NCI-H524 (cell line): ENCODE data around the gene PRSS1.
"Not testable (repeated sequence)": the region's sequence is repeated elsewhere in the genome, so short reads cannot be mapped to it uniquely, and the experiment has no call there.

Experiments
- DNase-seq, 2 experiments: peaks; one replicate each; lab custom pipeline; 2025; lab: John Stamatoyannopoulos, UW

The PRSS1 gene

GRCh38 chr7:142749218-142749993 lies at the start of gene PRSS1:
TSS of gene PRSS1 (plus strand) at chr7:142749472. CDS start at chr7:142749485, 13 bp downstream.
- DNase-seq: no peak

- peak in 1 of 2 experiments; percentile 50 for DNase-seq
Observed at GRCh38 chr7:142700935-142701334, 48.3 kb upstream of the PRSS1 start.

- DNase-seq: no peak
Observed at GRCh38 chr7:142703655-142704305, 45.5 kb upstream of the PRSS1 start.

GRCh38 chr7:142708726-142709125 lies 40.5 kb upstream of the PRSS1 start:
- DNase-seq: not testable (repeated sequence)

- DNase-seq: no peak
Observed at GRCh38 chr7:142709921-142710320, 39.4 kb upstream of the PRSS1 start.

- DNase-seq: no peak
Observed at GRCh38 chr7:142711196-142711595, 38.1 kb upstream of the PRSS1 start.

- DNase-seq: peak; percentile 2 to 69
Observed at GRCh38 chr7:142711746-142712616, 37.3 kb upstream of the PRSS1 start.

- DNase-seq: no peak
Observed at GRCh38 chr7:142712617-142712957, 36.7 kb upstream of the PRSS1 start.

GRCh38 chr7:142714375-142714774 lies 34.9 kb upstream of the PRSS1 start:
- DNase-seq: no peak

GRCh38 chr7:142716596-142716995 lies 32.7 kb upstream of the PRSS1 start:
- no peak for DNase-seq

GRCh38 chr7:142717453-142717852 lies 31.8 kb upstream of the PRSS1 start:
- no peak for DNase-seq

GRCh38 chr7:142718313-142718712 lies 31.0 kb upstream of the PRSS1 start:
- DNase-seq: no peak

- no peak for DNase-seq
Observed at GRCh38 chr7:142720172-142720773, 29.0 kb upstream of the PRSS1 start.

GRCh38 chr7:142720986-142721385 lies 28.3 kb upstream of the PRSS1 start:
- no peak for DNase-seq

- no peak for DNase-seq
Observed at GRCh38 chr7:142722248-142722794, 27.0 kb upstream of the PRSS1 start.

GRCh38 chr7:142733271-142733670 lies 16.0 kb upstream of the PRSS1 start:
- no peak for DNase-seq

- DNase-seq: peak in 1 of 2 experiments; percentile 11
Observed at GRCh38 chr7:142739923-142740492, 9.3 kb upstream of the PRSS1 start.

- DNase-seq: no peak
Observed at GRCh38 chr7:142740786-142741185, 8.5 kb upstream of the PRSS1 start.

- DNase-seq: not testable (repeated sequence)
Observed at GRCh38 chr7:142741932-142742331, 7.3 kb upstream of the PRSS1 start.

- DNase-seq: no peak
Observed at GRCh38 chr7:142745091-142745635, 4.1 kb upstream of the PRSS1 start.

- DNase-seq: no peak
Observed at GRCh38 chr7:142745745-142746144, 3.5 kb upstream of the PRSS1 start.
